AG04449 (cell line): ENCODE measurements around the gene COX7A2.

ENCODE experiments used
- CTCF ChIA-PET: fragments of 350-600 bp; formaldehyde crosslinking; extraction: SDS; loops from one replicate; lab custom pipeline; 2021; ENCODE audit warnings: antibody characterized with exemption; lab: Yijun Ruan, JAX
- POLR2A ChIA-PET: fragments of 400-600, 350-600 bp; formaldehyde crosslinking; extraction: SDS; loops from one replicate; lab custom pipeline; 2020; ENCODE audit warnings: antibody characterized with exemption, inconsistent platforms; lab: Yijun Ruan, JAX
- DNase-seq: peaks from one replicate; pipeline ENCODE4 v3.0.0-alpha.2; 2010; ENCODE audit warnings: low read depth, low spot score
- H3K4me3 ChIP-seq: 2 replicates; pipeline ENCODE4 v1.5.1; 2011; ENCODE audit warnings: low read depth, mild to moderate bottlenecking, control low read depth, low read length
- TF ChIP-seq, protein P1 (sequence below): IDR thresholded peaks from one replicate; pipeline ENCODE4 v1.5.1; 2011; ENCODE audit warnings: mild to moderate bottlenecking, moderate library complexity, low read length, control low read depth, inconsistent platforms; ENCODE audit not compliant: insufficient read depth; ENCODE audit errors: missing control alignments

The COX7A2 gene

DNA sequence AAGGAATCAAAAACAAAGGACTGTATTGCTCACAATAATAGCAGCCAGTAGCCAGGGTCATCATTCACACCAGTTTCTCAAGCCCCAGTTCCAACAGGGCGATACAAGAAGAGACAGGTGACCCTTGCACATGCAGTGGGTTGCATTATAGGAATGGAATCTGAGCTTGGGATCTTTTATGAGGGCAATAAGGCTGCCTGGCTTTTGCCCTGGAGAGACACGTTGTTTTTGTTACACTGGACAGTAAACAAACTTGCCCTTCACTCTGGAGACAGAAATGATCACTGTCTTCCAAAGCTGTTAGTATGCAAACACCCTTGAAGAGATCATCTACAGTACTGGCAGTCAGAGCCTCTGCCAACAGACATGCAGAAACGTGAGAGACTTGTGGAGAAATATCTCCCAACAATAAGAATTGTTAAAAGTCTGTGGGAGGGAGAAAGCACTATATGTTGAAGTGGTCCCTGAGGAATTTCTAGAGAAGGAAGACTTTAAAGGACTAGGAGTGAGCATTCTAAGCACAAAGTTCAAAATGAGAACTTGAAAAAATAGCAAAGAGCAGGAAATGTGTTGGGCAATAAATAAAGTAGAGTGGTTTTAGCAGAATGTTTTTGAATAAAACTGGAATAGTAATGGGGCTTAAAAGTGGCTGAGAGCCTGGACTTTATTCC lies 31.5 kb downstream of the COX7A2 start:
- ChIA-PET CTCF (interaction anchor here (0.6 to 11.9 kb wide), 42 partner anchors 7 to 1751 kb away, joined by 3 to 328 read pairs (median 4); partner anchors contain the start of genes COX7A2 and MTO1), POLR2A (no interaction called here)
- no peak for DNase-seq
- TF ChIP-seq, protein P1, sequence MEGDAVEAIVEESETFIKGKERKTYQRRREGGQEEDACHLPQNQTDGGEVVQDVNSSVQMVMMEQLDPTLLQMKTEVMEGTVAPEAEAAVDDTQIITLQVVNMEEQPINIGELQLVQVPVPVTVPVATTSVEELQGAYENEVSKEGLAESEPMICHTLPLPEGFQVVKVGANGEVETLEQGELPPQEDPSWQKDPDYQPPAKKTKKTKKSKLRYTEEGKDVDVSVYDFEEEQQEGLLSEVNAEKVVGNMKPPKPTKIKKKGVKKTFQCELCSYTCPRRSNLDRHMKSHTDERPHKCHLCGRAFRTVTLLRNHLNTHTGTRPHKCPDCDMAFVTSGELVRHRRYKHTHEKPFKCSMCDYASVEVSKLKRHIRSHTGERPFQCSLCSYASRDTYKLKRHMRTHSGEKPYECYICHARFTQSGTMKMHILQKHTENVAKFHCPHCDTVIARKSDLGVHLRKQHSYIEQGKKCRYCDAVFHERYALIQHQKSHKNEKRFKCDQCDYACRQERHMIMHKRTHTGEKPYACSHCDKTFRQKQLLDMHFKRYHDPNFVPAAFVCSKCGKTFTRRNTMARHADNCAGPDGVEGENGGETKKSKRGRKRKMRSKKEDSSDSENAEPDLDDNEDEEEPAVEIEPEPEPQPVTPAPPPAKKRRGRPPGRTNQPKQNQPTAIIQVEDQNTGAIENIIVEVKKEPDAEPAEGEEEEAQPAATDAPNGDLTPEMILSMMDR, result no peak
- H3K4me3 ChIP-seq, result no peak overlapping the region

DNA sequence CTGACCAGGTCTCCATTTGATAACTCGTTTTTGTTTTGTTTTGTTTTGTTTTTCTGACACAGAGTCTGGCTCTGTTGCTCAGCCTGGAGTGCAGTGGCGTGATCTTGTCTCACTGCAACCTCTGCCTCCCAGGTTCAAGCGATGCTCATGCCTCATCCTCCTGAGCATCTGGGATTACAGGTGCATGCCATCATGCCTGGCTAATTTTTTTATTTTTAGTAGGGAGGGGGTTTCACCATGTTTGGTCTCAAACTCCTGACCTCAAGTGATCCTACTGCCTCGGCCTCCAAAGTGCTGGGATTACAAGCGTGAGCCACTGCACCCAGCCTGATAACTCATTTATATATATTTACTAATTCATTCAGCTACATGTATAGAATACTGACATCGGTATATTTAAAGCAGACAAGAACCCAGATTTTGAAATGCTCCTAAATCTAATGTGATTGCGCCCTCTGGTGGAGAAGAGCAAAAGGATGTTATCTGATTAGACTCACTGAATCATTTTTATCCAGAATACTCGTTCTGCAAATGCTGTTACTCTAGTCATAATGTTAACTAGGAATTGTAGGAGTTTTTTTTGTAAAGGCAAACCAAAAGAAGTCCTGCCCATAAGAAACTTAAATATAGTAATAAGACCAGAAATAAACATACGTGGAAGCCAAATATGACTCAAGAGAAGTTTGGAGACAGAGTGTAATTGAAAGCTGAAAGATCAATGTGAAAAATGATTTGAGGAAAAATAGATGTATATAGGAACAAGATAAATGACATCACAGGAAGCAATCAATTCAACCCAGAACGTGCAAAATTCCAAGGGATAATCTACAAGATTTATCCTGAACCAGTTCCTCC lies 32.5 kb downstream of the COX7A2 start:
- ChIA-PET POLR2A (no interaction called here), CTCF (interaction anchor here (0.6 to 11.9 kb wide), 71 partner anchors 8 to 1750 kb away, joined by 3 to 328 read pairs (median 4); partner anchors contain the start of genes COX7A2 and MTO1)
- H3K4me3 ChIP-seq, result no peak overlapping the region
- no peak for DNase-seq
- TF ChIP-seq, protein P1, result peak; percentile 56

DNA sequence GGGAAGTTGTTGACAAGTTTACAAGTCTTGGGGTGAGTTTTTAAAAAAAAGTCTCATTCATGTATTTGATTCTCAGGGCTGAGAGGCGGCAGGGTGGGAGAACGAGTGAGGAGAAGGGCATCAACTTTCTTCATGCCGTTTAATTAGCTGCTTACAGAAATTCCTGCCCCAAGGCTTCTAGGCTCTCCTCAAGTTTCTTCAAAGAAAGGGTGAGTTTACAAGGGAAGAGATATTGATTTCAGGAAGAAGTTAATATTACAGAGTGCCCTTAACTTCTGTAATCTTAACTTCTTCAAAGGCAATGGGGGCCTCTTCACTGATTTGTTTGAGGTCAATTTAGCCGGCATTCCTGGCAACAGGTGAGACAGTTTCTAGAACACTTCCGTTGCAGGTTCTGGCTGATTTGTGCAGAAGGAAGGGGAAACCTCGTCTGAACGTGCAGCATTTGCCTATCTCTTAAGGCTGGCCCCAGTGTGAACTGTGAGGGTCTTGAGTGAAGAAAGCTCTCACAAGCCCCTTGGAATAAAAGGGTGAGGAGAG lies 34.3 kb downstream of the COX7A2 start:
- POLR2A ChIA-PET, result no interaction called here
- TF ChIP-seq, protein P1, result no peak
- no peak overlapping the region for H3K4me3 ChIP-seq
- CTCF ChIA-PET, result interaction anchor here (0.5 to 11.9 kb wide), 96 partner anchors 10 to 1556 kb away, joined by 3 to 328 read pairs (median 4); partner anchors contain the start of gene SLC17A5
- DNase-seq, result no peak

DNA sequence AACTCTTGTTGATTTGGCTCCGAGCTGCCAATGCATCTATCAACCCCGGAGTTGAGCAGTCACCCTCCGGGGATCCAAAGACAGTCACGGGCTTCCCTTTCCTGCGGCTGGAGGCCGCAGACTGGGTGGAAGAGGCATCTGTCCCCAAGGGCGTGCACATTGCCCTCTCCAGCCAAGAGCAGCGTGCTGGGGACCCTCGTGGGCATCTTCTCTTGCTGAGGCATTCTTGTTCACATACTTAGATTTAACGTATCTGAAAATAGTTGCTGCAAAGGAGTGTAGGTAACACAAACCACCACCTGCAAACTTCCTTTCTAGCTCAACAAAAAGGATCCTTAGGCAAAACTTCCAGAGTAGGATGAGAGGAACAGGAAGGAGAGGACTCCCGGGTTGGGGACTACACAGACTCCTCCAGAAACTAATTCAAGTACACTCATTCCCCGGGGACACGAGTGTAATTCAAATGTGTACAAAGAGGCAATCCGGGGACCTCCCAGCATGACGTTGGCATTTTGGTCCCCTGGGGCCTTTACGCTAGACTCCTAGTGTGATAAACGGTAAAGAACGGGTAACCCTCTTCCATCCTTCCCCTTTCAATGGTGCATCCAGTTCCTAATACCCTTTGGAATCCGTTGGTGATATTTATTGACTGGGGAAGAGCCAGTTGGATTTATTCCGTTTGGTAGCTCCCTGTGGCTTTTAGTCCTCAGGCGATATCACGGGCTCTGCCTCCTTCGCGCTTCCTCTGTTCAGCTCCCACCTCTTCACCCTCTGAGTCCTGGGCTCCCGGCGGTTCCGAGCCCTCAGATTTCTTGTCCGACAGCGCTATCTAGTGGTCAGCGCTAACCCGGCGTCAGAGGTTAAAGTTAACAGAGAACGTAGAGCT lies 35.1 kb downstream of the COX7A2 start:
- DNase-seq, result no peak
- TF ChIP-seq, protein P1, result peak; percentile 79
- H3K4me3 ChIP-seq, result peak overlapping the region; percentile 6
- ChIA-PET POLR2A (interaction anchor here (0.7 to 1.7 kb wide), 3 partner anchors 308 to 1117 kb away, joined by 3 to 5 read pairs (median 3); no protein-coding TSS in a partner anchor), CTCF (interaction anchor here (0.5 to 11.9 kb wide), 94 partner anchors 10 to 1555 kb away, joined by 3 to 328 read pairs (median 4); partner anchors contain the start of gene SLC17A5)

DNA sequence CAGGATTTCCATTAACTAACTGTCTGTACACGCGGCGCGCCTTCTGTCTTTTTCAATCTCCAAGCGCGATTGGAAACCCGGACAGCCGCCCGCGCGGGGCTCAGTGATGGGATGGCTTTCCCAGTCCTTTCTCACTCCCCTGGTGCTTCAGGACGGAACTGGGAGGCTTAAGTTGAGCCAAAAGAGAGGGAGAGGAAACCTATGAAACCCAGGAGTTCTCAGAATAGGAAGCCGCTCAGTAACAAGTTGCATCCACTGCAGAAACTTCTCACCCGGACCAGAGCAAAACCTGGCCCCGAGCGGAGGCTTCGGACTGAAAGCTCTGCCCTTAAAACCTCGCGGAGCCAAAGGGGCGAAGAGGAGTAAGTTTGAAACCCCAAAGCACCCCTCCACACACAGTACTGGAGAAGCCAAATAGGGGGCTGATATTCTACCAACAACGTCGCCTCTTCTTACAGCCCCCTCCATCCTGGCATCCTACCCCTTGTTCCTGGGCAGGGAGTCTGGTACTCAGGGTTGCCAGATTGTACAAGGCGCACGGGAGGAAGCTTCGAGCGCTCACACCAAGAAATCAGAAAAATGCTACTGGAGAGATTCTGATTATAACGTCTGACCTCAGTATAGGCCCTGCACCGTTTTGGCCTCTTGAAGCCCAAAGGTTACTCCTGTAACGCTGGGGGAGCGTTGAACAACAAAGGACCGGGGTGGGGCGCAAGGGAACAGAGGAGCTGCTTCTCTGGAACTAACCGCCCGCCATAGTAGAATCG lies 36.8 kb downstream of the COX7A2 start:
- CTCF ChIA-PET, result interaction anchor here (0.8 to 11.9 kb wide), 10 partner anchors 12 to 1474 kb away, joined by 3 to 328 read pairs (median 63); no protein-coding TSS in a partner anchor
- POLR2A ChIA-PET, result interaction anchor here (0.6 to 2.1 kb wide), 9 partner anchors 33 to 1403 kb away, joined by 3 to 5 read pairs (median 3); no protein-coding TSS in a partner anchor
- TF ChIP-seq, protein P1, result no peak
- peak overlapping the region; percentile 100 for H3K4me3 ChIP-seq
- DNase-seq, result no peak
